Omental fat pad (tissue), 4 donors: ENCODE measurements around the gene SNX22. TPM values are rescaled to one million over a fixed set of nuclear protein-coding genes. Genes with fewer than 3 reads are reported as not detected.

ENCODE experiments used
- ATAC-seq: fragments of 150-250 bp; one replicate; pipeline ENCODE4 v1.9.1; 2016; ENCODE audit warnings: mild to moderate bottlenecking, moderate library complexity; ENCODE audit not compliant: low FRiP score
- DNase-seq: peaks from one replicate; pipeline ENCODE4 v3.0.0-alpha.2; 2019; ENCODE audit warnings: low spot score
- total RNA-seq, 4 donors: library from RNA; depleted of rRNA; stranded (reverse); fragments of >200 nt; gene quantifications; one replicate each; pipeline ENCODE4 v1.1.0, GENCODE V29; 2016
- TF ChIP-seq, protein P1 (sequence below), 3 donors: fragments of 450-650 bp; IDR thresholded peaks; one replicate each; pipeline ENCODE4 v1.5.1; 2016 to 2017; ENCODE audit warnings: antibody characterized with exemption in 3 of 3, mild to moderate bottlenecking in 3 of 3, moderate library complexity in 2 of 3

The SNX22 gene
- total RNA-seq, 4 donors from 2014 or later = 0.38 to 2.6 (median 1.2) TPM; not detected in 1

DNA sequence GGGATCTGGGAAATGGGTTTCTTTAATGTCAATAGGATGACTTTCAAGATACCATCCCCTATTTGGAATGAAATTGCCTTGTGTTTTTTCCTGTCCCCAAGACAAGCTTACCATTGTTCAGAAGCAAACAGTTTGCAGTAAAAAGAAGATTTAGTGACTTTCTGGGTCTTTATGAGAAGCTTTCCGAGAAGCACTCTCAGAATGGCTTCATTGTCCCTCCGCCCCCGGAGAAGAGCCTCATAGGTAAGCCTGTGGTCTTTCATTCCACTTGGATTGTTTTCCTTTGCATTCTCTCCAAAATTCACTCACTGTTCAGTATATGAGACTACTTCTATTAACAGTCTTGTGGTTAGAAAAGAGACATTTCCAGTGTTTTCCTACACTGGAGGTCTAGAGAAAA lies 25.6 kb upstream of the SNX22 start:
- TF ChIP-seq, protein P1, sequence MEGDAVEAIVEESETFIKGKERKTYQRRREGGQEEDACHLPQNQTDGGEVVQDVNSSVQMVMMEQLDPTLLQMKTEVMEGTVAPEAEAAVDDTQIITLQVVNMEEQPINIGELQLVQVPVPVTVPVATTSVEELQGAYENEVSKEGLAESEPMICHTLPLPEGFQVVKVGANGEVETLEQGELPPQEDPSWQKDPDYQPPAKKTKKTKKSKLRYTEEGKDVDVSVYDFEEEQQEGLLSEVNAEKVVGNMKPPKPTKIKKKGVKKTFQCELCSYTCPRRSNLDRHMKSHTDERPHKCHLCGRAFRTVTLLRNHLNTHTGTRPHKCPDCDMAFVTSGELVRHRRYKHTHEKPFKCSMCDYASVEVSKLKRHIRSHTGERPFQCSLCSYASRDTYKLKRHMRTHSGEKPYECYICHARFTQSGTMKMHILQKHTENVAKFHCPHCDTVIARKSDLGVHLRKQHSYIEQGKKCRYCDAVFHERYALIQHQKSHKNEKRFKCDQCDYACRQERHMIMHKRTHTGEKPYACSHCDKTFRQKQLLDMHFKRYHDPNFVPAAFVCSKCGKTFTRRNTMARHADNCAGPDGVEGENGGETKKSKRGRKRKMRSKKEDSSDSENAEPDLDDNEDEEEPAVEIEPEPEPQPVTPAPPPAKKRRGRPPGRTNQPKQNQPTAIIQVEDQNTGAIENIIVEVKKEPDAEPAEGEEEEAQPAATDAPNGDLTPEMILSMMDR (IDR thresholded peaks at IDR 0.05) = no peak
- ATAC-seq (no peak), DNase-seq (no peak)

DNA sequence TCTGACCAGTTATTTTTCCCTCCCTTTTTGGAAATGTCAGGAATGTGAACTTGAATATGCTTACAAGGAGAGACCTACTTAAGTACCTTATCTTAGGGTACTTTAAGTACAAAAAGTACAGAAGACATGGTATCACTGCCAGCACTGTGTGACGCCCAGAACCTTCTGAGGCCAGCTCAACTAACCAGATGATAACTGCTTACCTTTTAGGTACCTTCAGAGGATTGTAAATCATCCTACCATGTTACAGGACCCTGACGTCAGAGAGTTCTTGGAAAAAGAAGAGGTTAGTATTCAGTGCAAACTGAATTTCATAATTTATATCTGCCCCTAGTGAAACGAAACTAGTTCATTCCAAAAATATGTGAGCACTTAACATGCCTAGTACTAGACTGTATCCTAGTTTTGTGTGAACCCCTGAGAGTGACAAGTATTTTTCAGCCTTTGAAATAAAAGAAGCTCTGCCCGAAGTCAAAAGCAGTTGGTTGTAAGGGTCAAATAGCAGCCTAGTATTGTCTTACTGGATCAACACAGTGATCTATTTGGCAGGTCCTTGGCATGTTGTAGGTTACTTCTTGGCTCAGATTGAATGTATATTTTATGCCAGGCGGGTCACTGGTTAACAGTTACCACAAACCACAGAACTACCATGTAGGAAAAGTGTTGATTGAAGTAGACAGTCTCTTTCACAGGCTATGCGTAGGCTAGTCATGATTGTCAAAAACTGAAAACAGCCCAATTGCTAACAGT lies 23.8 kb upstream of the SNX22 start:
- TF ChIP-seq, protein P1 (IDR thresholded peaks at IDR 0.05) = no peak
- ATAC-seq = peak; percentile 89

DNA sequence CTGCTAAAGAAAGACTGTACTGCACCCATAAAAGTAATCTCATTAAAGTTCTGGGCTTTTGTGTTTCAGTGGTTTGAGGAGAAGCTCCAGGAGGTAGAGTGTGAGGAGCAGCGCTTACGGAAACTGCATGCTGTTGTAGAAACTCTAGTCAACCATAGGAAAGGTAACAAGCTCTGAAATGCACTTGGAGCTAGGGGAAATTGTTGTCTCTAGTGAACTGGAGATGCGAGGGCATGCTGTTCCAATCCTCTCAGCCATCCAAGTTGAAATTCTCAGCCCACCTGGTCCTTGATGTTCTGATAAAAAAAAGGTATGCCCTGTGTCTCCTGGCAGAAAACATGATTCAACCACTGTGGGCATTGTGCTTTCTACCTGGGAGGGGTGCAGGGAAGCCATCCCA lies 21.4 kb upstream of the SNX22 start:
- DNase-seq = no peak
- ATAC-seq = no peak
- TF ChIP-seq, protein P1 (IDR thresholded peaks at IDR 0.05) = no peak

More for the DNA sequence above, 23.8 kb upstream of the SNX22 start:
- DNase-seq = no peak

DNA sequence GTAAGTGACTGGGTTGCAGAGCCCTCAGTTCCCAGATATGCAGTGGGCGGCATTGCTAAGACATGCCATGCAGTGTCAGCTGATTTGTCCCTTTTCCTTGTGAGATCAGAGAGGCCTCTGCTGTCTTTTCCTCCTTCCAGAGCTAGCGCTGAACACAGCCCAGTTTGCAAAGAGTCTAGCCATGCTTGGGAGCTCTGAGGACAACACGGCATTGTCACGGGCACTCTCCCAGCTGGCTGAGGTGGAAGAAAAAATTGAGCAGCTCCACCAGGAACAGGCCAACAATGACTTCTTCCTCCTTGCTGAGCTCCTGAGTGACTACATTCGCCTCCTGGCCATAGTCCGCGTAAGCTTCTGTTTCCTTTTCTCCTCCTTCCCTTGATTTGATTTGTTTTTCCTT lies 20.0 kb upstream of the SNX22 start:
- ATAC-seq (no peak), DNase-seq (no peak)
- TF ChIP-seq, protein P1 (IDR thresholded peaks at IDR 0.05) = no peak

DNA sequence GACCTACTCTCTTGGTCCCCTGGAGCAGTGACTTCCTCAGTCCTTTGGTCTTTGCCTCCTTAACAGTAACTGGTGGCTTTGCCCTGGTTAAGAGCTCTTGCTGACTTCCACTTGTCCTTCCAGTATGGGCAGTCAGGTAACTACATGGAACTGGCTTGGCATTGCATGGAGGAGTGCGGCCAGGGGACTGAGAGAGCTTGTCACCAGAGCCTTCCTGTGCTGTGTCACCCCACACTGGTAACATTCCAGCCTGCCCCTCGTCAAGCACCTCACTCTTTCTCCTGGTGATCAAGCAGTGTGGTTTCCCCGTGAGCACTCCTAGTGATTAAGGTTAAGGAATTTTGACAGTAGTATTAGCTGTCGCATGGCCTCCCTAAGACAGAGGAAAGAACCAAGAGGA lies 19.3 kb upstream of the SNX22 start:
- no peak for ATAC-seq

DNA sequence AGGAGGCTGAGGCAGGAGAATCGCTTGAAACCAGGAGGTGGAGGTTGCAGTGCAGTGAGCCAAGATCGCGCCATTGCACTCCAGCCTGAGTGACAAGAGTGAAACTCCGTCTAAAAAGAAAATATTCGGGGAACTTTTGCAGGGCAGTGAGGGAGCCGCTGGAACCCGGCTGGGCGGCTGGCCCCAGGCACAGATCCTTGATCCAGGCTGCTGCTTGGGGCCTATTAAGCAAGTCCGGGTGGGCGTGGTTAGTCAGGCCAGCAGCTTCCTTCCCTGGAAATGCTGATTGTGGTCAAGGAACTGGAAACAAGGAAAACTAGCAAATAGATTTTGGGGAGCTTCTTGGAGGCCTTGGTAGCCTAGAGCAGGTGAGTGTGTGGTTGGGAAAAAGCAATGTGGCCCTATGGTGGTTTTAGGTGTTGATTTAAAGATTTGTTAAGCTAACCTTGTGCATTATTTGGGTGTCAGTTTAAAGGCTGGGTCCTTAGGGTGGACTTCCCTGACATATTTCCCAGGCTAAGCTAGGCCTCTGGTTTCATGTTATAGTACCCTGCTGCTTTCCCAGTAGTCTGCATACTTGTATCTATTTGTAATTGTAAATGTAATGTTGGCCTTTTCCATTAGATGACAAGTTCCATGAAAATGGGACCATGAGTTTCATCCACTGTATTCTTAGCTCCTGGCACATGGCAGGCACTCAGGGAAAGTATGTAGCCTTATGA lies 17.7 kb upstream of the SNX22 start:
- TF ChIP-seq, protein P1 (IDR thresholded peaks at IDR 0.05) = no peak
- no peak for DNase-seq
- no peak for ATAC-seq

More for the DNA sequence above, 19.3 kb upstream of the SNX22 start:
- no peak for DNase-seq
- TF ChIP-seq, protein P1 (IDR thresholded peaks at IDR 0.05) = no peak
